Measurements from ENCODE around the gene CACNA1A.

Gene CACNA1A

DNA sequence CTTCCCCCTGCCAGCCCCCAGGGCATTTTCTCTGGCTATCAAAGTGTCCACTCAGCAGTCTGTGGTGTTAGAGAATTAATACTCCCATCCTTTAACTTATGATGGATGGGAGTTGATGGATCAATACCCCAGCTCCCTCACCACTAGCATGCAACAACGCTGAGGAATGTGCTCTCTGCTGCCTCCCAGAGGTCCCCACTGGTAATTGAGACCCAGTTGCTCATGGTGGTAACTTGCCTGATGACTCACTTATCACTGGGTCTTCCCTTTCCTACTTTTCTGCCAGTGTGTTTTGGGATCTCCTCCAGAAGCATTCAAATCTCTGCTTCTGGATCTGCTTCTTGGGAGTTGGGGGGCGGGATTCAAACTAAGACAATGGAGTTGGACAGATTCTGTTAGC is 20.3 kb upstream of the CACNA1A start:
- no peak for TF ChIP-seq FOXA1 (IDR thresholded peaks at IDR 0.05)
- TF ChIP-seq SUZ12 (IDR thresholded peaks at IDR 0.05), result no peak
- no peak for TF ChIP-seq ELF4 (IDR thresholded peaks at IDR 0.05)
- no peak for TF ChIP-seq HDGF (IDR thresholded peaks at IDR 0.05; ENCODE audit: borderline replicate concordance)
- TF ChIP-seq FOXK2 (IDR thresholded peaks at IDR 0.05), result no peak
- TF ChIP-seq, protein P1, sequence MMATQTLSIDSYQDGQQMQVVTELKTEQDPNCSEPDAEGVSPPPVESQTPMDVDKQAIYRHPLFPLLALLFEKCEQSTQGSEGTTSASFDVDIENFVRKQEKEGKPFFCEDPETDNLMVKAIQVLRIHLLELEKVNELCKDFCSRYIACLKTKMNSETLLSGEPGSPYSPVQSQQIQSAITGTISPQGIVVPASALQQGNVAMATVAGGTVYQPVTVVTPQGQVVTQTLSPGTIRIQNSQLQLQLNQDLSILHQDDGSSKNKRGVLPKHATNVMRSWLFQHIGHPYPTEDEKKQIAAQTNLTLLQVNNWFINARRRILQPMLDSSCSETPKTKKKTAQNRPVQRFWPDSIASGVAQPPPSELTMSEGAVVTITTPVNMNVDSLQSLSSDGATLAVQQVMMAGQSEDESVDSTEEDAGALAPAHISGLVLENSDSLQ (IDR thresholded peaks at IDR 0.05), result no peak
- TF ChIP-seq FOXM1 (IDR thresholded peaks at IDR 0.05; ENCODE audit: borderline replicate concordance), result no peak
- CTCF ChIA-PET, result interaction anchor here (0.6 kb wide), 1 partner anchor 493 kb away, joined by 3 read pairs; no protein-coding TSS in a partner anchor
- POLR2A ChIA-PET, result no interaction called here
- peak; percentile 35 for DNase-seq (ENCODE audit: extremely low spot score)

GRCh38 chr19:13521066-13521465 is 14.8 kb upstream of the CACNA1A start:
- CTCF ChIA-PET, result interaction anchor here (0.6 kb wide), 1 partner anchor 67 kb away, joined by 6 read pairs; no protein-coding TSS in a partner anchor
- DNase-seq (ENCODE audit: extremely low spot score), result no peak
- TF ChIP-seq CTBP1 (IDR thresholded peaks at IDR 0.05; ENCODE audit: borderline replicate concordance) (no peak), ELF4 (IDR thresholded peaks at IDR 0.05) (no peak), TARDBP (IDR thresholded peaks at IDR 0.05) (no peak), FOXM1 (IDR thresholded peaks at IDR 0.05; ENCODE audit: borderline replicate concordance) (no peak), ARNT (IDR thresholded peaks at IDR 0.05) (no peak), ZNF384 (IDR thresholded peaks at IDR 0.05) (no peak), SUZ12 (IDR thresholded peaks at IDR 0.05) (no peak), FOXK2 (IDR thresholded peaks at IDR 0.05) (no peak), FOXA1 (IDR thresholded peaks at IDR 0.05) (no peak), BHLHE40 (IDR thresholded peaks at IDR 0.05; ENCODE audit: borderline replicate concordance) (no peak), SP1 (IDR thresholded peaks at IDR 0.05) (no peak), LEF1 (IDR thresholded peaks at IDR 0.05; ENCODE audit: borderline replicate concordance) (no peak), NFRKB (IDR thresholded peaks at IDR 0.05) (no peak), HDGF (IDR thresholded peaks at IDR 0.05; ENCODE audit: borderline replicate concordance) (no peak), L3MBTL2 (conservative IDR thresholded peaks at IDR 0.05) (no peak)
- TF ChIP-seq, protein P1 (IDR thresholded peaks at IDR 0.05), result no peak

GRCh38 chr19:13511947-13512346 is 5.7 kb upstream of the CACNA1A start:
- CTCF ChIA-PET, result interaction anchor here (0.6 kb wide), 1 partner anchor 428 kb away, joined by 3 read pairs; no protein-coding TSS in a partner anchor
- no peak for DNase-seq (ENCODE audit: extremely low spot score)
- TF ChIP-seq ZNF384 (IDR thresholded peaks at IDR 0.05) (no peak), CTBP1 (IDR thresholded peaks at IDR 0.05; ENCODE audit: borderline replicate concordance) (no peak), FOXM1 (IDR thresholded peaks at IDR 0.05; ENCODE audit: borderline replicate concordance) (no peak), BHLHE40 (IDR thresholded peaks at IDR 0.05; ENCODE audit: borderline replicate concordance) (no peak), ELF4 (IDR thresholded peaks at IDR 0.05) (no peak), LEF1 (IDR thresholded peaks at IDR 0.05; ENCODE audit: borderline replicate concordance) (no peak), NFRKB (IDR thresholded peaks at IDR 0.05) (no peak), TARDBP (IDR thresholded peaks at IDR 0.05) (no peak), FOXK2 (IDR thresholded peaks at IDR 0.05) (no peak), HDGF (IDR thresholded peaks at IDR 0.05; ENCODE audit: borderline replicate concordance) (no peak), SP1 (IDR thresholded peaks at IDR 0.05) (no peak), L3MBTL2 (conservative IDR thresholded peaks at IDR 0.05) (no peak)
- TF ChIP-seq, protein P1 (IDR thresholded peaks at IDR 0.05), result no peak
- POLR2A ChIA-PET, result no interaction called here

More at GRCh38 chr19:13521066-13521465, 14.8 kb upstream of the CACNA1A start:
- POLR2A ChIA-PET, result no interaction called here

DNA sequence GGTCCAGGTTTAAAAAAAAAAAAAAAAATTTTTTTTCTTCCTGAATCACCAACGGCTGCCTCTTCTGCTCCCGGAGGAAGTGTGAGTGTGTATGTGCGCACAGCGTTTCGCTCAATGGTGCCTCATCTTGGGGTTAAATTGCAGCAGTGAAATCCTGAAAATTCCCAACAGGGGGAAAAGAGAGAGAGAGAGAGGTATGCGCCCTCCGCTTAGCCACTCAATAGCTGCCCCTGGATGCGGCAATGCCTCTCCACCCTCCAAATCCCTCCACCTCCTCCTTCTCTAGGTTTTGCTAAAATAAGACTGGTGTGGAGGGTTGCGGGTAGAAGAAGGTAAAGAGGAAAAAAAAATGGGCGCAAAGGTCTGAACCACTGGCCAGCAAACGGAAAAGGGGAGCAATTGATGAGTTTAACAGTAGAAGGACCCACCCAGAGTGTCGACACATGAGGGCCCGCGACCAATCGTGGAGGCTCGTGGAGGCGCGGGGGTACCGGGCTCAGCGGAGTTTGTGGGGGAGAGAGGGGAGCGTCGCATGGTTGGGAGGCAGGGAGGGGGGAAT is 853 bp upstream of the CACNA1A start:
- ChIA-PET CTCF (no interaction called here), POLR2A (no interaction called here)
- no peak for DNase-seq (ENCODE audit: extremely low spot score)
- TF ChIP-seq L3MBTL2 (conservative IDR thresholded peaks at IDR 0.05), result no peak
- TF ChIP-seq FOXK2 (IDR thresholded peaks at IDR 0.05), result no peak
- TF ChIP-seq, protein P1 (IDR thresholded peaks at IDR 0.05), result no peak
- no peak for TF ChIP-seq BHLHE40 (IDR thresholded peaks at IDR 0.05; ENCODE audit: borderline replicate concordance)
- no peak for TF ChIP-seq SP1 (IDR thresholded peaks at IDR 0.05)
- no peak for TF ChIP-seq ARNT (IDR thresholded peaks at IDR 0.05)
- no peak for TF ChIP-seq FOXM1 (IDR thresholded peaks at IDR 0.05; ENCODE audit: borderline replicate concordance)
- TF ChIP-seq CTBP1 (IDR thresholded peaks at IDR 0.05; ENCODE audit: borderline replicate concordance), result no peak
- no peak for TF ChIP-seq ZNF384 (IDR thresholded peaks at IDR 0.05)
- TF ChIP-seq TARDBP (IDR thresholded peaks at IDR 0.05), result no peak
- no peak for TF ChIP-seq ELF4 (IDR thresholded peaks at IDR 0.05)

GRCh38 chr19:13505761-13506470 is 363 bp downstream of the CACNA1A start:
- DNase-seq (ENCODE audit: extremely low spot score), result peak; percentile 54
- no peak for TF ChIP-seq FOXK2 (IDR thresholded peaks at IDR 0.05)
- TF ChIP-seq SP1 (IDR thresholded peaks at IDR 0.05), result no peak
- no peak for TF ChIP-seq TARDBP (IDR thresholded peaks at IDR 0.05)
- TF ChIP-seq NFRKB (IDR thresholded peaks at IDR 0.05), result no peak
- no peak for TF ChIP-seq FOXA1 (IDR thresholded peaks at IDR 0.05)
- no peak for TF ChIP-seq HDGF (IDR thresholded peaks at IDR 0.05; ENCODE audit: borderline replicate concordance)
- TF ChIP-seq CTBP1 (IDR thresholded peaks at IDR 0.05; ENCODE audit: borderline replicate concordance), result no peak
- no peak for TF ChIP-seq ZNF384 (IDR thresholded peaks at IDR 0.05)
- TF ChIP-seq ELF4 (IDR thresholded peaks at IDR 0.05), result no peak
- TF ChIP-seq L3MBTL2 (conservative IDR thresholded peaks at IDR 0.05), result no peak
- CTCF ChIA-PET, result no interaction called here
- POLR2A ChIA-PET, result no interaction called here
